Cardiac muscle cell (in vitro differentiated cells and primary cell): Measurements from ENCODE around the gene CERS1. TPM values are rescaled to one million over a fixed set of nuclear protein-coding genes. Genes with fewer than 3 reads are reported as not detected.

Experiments
- DNase-seq, 2 donors: peaks; one replicate each; pipeline versions ENCODE4 v3.0.0 to v3.0.0-alpha.2; 2010 to 2017; ENCODE audit warnings: low read depth in 1 of 2, low spot score in 1 of 2
- H3K27ac ChIP-seq: fragments of 200-600 bp; sonication (generic); 2 replicates; pipeline ENCODE4 v1.5.1; 2016
- H3K27me3 ChIP-seq: fragments of 200-600 bp; sonication (generic); 2 replicates; pipeline ENCODE4 v1.6.0; 2016; ENCODE audit warnings: control low read depth
- H3K36me3 ChIP-seq: fragments of 200-600 bp; sonication (generic); 2 replicates; pipeline ENCODE4 v1.5.1; 2016; ENCODE audit warnings: control low read depth
- H3K4me1 ChIP-seq: fragments of 200-600 bp; sonication (generic); 2 replicates; pipeline ENCODE4 v1.8.1; 2017; ENCODE audit warnings: low read depth, mild to moderate bottlenecking, mixed run types
- H3K4me3 ChIP-seq: fragments of 200-600 bp; sonication (generic); 2 replicates; pipeline ENCODE4 v1.5.1; 2016; ENCODE audit warnings: mild to moderate bottlenecking
- H3K9me3 ChIP-seq: fragments of 200-600 bp; sonication (generic); 2 replicates; pipeline ENCODE4 v1.5.1; 2017; ENCODE audit warnings: low read depth, mild to moderate bottlenecking, control low read depth
- polyA plus RNA-seq: library from polyadenylated mRNA; unstranded; fragments of >200 nt; fragmentation: Nextera tagmentation; extraction: Ambion mirVana; gene quantifications from 2 replicates; pipeline ENCODE4 v1.2.1, GENCODE V29; 2016
- total RNA-seq: library from RNA; depleted of rRNA; stranded (reverse); fragments of >200 nt; gene quantifications from 2 replicates; pipeline ENCODE4 v1.2.3, GENCODE V29; 2016
- TF ChIP-seq, protein P1 (sequence below): IDR thresholded peaks from 2 replicates; pipeline ENCODE4 v1.5.1; 2012; ENCODE audit warnings: low read depth, mild to moderate bottlenecking, low read length

The CERS1 gene
- total and polyA plus RNA-seq, 2 experiments from 2014 or later = 15.2 to 29.3 TPM

DNA sequence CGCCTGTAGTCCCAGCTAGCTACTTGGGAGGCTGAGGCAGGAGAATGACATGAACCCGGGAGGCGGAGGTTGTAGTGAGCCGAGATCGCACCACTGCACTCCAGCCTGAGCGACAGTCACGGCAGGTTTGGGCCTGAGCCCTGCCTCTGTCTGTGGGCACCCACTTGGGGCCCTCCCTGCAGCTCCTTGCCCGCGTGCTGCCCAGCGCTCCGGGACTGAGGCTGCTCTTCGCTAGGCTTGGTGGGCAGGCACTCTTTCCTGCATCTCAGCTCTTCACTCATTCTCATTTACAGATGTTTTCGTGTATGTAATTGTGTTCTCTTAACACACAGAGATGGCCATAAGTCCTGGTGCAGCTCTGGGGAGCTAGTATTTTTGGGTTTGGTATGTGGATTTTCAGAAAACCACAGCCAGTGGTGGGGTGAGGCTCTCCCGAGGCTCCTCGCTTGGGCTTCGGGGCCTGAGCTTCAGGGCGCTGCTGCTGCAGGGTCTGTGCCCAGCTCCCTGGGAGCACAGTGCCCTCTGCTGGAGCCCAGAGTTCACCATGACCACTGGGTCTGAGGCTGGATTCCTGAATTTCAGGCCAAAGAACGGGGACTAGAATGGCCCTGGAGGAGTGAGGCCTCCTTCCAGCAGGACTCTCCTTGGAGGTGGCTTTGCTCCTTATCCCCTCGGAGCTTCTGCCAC, 49.0 kb downstream of the CERS1 start:
- Histone ChIP-seq H3K27me3 (no peaks in the 10 kb centered on the region), H3K36me3 (peaks cover 18% of the 10 kb centered on the region), H3K27ac (no peak overlapping the region), H3K4me1 (peaks cover 3% of the 10 kb centered on the region), H3K4me3 (no peak overlapping the region), H3K9me3 (no peaks in the 10 kb centered on the region)
- peak; percentile 84 for DNase-seq
- TF ChIP-seq, protein P1, sequence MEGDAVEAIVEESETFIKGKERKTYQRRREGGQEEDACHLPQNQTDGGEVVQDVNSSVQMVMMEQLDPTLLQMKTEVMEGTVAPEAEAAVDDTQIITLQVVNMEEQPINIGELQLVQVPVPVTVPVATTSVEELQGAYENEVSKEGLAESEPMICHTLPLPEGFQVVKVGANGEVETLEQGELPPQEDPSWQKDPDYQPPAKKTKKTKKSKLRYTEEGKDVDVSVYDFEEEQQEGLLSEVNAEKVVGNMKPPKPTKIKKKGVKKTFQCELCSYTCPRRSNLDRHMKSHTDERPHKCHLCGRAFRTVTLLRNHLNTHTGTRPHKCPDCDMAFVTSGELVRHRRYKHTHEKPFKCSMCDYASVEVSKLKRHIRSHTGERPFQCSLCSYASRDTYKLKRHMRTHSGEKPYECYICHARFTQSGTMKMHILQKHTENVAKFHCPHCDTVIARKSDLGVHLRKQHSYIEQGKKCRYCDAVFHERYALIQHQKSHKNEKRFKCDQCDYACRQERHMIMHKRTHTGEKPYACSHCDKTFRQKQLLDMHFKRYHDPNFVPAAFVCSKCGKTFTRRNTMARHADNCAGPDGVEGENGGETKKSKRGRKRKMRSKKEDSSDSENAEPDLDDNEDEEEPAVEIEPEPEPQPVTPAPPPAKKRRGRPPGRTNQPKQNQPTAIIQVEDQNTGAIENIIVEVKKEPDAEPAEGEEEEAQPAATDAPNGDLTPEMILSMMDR = peak; percentile 94

DNA sequence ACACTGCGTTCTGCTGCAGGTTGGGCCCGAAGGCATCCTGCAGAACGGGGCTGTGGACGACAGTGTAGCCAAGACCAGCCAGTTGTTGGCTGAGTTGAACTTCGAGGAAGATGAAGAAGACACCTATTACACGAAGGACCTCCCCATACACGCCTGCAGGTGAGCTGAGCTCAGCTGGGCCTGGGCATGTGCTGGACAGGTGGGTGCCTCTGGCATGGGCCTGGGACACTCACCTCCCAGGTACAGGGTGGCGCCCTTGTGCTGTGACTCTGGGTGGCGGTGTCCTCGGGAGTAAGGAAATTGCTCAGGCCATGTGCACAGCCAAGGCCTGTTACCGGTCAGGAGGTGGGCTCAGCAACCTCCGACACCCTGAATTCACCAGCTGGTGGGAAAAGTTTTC, 50.0 kb downstream of the CERS1 start:
- no peak overlapping the region for H3K27ac ChIP-seq
- peaks cover 4% of the 10 kb centered on the region for H3K4me1 ChIP-seq
- TF ChIP-seq, protein P1 = no peak
- no peaks in the 10 kb centered on the region for H3K9me3 ChIP-seq
- H3K4me3 ChIP-seq = no peak overlapping the region
- no peak for DNase-seq
- peaks cover 14% of the 10 kb centered on the region for H3K36me3 ChIP-seq
- no peaks in the 10 kb centered on the region for H3K27me3 ChIP-seq

DNA sequence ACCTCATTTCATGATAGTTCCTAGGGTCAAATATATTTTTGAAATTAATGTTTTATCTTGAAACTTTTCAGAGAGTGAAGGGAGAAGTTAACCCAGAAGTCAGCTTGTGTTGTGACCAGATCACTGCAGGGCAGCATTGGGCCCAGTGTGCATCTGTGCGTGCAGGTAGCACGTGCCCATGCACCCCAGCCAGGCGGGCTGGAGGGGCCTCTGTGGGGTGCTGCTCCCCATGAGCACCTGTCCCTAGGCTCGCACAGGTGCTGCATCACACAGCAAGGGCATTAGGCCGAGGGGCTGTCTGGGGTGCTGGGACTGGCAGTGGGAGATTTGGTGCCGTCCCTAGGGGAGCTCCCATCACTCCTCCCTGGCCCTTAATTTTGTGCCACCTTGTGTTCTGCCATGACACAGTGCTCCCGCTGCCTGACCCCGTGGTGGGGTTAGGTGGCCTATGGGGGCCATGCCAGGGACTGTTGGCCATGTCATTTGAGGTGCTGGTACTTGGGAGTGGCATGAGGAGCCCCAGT, 51.1 kb downstream of the CERS1 start:
- no peaks in the 10 kb centered on the region for H3K27me3 ChIP-seq
- DNase-seq = no peak
- no peak overlapping the region for H3K27ac ChIP-seq
- H3K4me3 ChIP-seq = no peak overlapping the region
- H3K9me3 ChIP-seq = no peaks in the 10 kb centered on the region
- TF ChIP-seq, protein P1 = no peak
- H3K36me3 ChIP-seq = peaks cover 7% of the 10 kb centered on the region
- peaks cover 6% of the 10 kb centered on the region for H3K4me1 ChIP-seq

DNA sequence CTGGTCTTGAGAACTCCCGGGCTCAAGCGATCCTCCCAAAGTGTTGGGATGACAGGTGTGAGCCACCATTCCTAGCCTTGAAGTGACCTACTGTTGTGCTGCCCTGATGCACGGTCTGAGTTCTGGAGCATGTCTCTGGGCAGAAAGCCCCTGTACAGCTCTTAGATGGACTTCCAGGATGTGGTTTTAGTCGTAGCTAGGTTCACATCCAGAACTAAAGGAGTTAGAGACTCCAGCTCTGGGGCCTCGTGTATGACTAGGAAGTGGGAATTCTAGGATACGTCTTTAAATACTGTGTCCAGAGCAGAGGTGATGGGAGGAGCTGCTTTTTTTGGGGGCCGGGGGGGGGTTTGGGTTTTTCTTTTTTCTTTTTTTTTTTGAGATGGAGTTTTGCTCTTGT, 52.0 kb downstream of the CERS1 start:
- H3K4me3 ChIP-seq = no peak overlapping the region
- H3K4me1 ChIP-seq = peaks cover 15% of the 10 kb centered on the region
- TF ChIP-seq, protein P1 = no peak
- DNase-seq = no peak
- no peak overlapping the region for H3K27ac ChIP-seq
- H3K9me3 ChIP-seq = no peaks in the 10 kb centered on the region
- peaks cover 7% of the 10 kb centered on the region for H3K36me3 ChIP-seq
- H3K27me3 ChIP-seq = no peaks in the 10 kb centered on the region

DNA sequence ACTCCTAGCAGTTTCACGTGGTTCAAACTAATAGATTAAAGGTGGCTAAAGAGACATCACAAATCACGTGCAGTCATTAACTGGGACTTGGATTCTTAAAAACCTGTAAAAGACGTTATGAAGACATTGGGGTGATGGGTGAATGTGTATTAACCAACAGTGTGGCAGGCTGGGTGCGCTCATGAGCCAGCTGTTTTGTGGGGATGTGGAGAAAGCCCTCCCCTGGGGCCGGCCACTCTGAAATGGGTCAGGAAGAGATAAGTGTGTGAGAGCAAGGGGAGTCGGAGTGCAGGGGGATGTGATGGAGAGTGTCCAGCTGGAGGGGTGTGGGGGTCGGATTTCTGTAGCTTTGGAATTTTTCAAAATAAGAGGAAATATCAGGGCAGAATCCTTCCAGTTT, 53.8 kb downstream of the CERS1 start:
- Histone ChIP-seq H3K9me3 (no peaks in the 10 kb centered on the region), H3K4me3 (no peak overlapping the region), H3K36me3 (no peaks in the 10 kb centered on the region), H3K4me1 (peaks cover 15% of the 10 kb centered on the region), H3K27ac (no peak overlapping the region), H3K27me3 (no peaks in the 10 kb centered on the region)
- DNase-seq = peak in 1 of 2 donors; percentile 41
- TF ChIP-seq, protein P1 = no peak
